IPS-18a (cell line): ENCODE data around the gene SUN5.
"Not testable (repeated sequence)": the region's sequence is repeated elsewhere in the genome, so short reads cannot be mapped to it uniquely, and the experiment has no call there.

Experiments used
- H3K27ac ChIP-seq: one replicate; pipeline ENCODE4 v1.5.1; 2013; ENCODE audit warnings: low read length
- H3K27me3 ChIP-seq: one replicate; pipeline ENCODE4 v1.6.1; 2013; ENCODE audit warnings: mild to moderate bottlenecking, low read length; ENCODE audit not compliant: control insufficient read depth, insufficient read depth
- H3K36me3 ChIP-seq: one replicate; pipeline ENCODE4 v1.6.1; 2013; ENCODE audit warnings: low read depth, low read length; ENCODE audit not compliant: control insufficient read depth
- H3K4me1 ChIP-seq: one replicate; pipeline ENCODE4 v1.6.1; 2013; ENCODE audit warnings: low read depth, low read length; ENCODE audit not compliant: control insufficient read depth
- H3K4me3 ChIP-seq: one replicate; pipeline ENCODE4 v1.5.1; 2013; ENCODE audit warnings: low read length
- H3K9ac ChIP-seq: one replicate; pipeline ENCODE4 v1.6.1; 2013; ENCODE audit warnings: mild to moderate bottlenecking, low read length, moderate library complexity
- H3K9me3 ChIP-seq: one replicate; pipeline ENCODE4 v1.6.1; 2013; ENCODE audit warnings: low read depth, low read length; ENCODE audit not compliant: control insufficient read depth

The SUN5 gene, protein sequence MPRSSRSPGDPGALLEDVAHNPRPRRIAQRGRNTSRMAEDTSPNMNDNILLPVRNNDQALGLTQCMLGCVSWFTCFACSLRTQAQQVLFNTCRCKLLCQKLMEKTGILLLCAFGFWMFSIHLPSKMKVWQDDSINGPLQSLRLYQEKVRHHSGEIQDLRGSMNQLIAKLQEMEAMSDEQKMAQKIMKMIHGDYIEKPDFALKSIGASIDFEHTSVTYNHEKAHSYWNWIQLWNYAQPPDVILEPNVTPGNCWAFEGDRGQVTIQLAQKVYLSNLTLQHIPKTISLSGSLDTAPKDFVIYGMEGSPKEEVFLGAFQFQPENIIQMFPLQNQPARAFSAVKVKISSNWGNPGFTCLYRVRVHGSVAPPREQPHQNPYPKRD

DNA sequence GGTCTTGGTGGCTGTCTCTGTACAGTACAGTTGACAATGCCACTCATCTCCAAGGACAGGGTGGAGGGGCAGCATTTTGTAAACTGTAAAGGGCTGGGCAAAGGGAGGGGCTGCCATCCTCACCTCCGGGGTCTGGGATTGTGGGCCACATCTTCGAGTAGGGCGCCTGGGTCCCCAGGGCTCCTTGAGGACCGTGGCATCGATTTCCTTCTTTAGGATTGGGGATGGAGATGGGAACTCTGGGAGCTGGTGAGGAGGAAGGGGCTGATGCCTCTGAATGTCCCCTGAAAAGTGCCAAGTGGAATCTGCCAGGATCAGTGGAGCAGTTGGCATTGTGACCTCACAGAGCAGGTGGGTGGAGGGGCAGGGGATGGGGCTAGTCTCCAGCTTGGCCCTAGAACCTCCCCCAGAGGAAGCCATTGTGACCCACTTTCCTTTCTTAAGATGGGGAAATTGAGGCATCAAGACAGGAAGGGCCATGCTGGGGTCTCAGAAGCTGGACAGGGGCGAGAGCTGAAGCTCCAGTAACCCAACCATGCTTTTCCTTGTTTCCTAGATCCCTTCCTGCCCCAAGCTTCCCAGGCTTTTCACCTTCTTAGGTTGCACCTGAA lies at the start of gene SUN5:
Gene SUN5 (minus strand): TSS at position 293 of the 611 bp plus-strand sequence. CDS start 93 bp downstream, at position 200.
- no peak within 1 kb of the TSS for H3K4me3 ChIP-seq
- H3K4me1 ChIP-seq = no peaks in the 10 kb centered on the region
- no peak within 1 kb of the TSS for H3K27ac ChIP-seq
- no peaks in the 10 kb centered on the region for H3K27me3 ChIP-seq
- no peak within 1 kb of the TSS for H3K9ac ChIP-seq
- H3K36me3 ChIP-seq = no peaks in the 10 kb centered on the region
- H3K9me3 ChIP-seq = no peaks in the 10 kb centered on the region

DNA sequence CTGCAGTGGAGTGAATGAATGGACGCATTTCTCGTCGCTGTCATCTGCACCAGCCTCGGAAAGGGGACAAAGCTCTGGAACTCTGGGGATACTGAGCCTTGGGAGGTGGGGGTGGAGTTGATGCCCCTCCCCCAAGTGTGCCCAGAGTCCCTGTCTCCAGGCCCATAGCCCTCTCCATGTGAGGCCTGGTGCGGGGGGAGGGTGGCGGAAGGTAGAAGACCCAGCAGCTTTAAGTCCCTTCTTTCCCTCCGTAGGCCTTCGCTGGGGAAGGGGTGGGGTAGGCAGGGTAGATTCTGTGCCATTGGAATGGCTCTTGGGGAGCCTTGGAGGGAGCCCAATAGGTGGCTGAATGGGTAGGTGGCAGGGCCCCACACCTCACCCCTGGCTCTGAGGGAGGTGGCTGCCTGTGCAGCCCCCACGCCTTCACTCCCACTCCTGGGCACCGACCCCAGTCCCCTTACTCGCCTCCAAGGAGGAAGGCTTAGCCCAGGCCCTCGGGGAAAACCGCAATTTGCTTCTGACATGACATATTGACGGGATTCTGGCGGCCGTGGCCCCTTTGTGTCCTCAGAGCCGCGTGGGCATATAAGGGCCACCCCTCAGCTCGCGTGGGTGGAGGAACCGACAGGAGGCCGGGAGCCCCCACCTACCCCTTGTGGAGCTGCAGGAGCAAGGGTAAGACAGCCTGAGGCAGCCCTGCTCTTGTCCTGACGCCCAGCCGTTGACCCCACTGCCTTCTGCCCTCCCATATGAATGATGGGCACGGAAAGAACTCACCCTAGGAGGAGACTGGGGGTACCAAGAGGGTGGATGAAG lies 49.3 kb upstream of the SUN5 start, which contains the start of gene BPIFB3:
Gene BPIFB3 (plus strand): TSS at position 613 of the 816 bp plus-strand sequence. CDS start 1,533 bp downstream, outside the sequence.
- H3K4me1 ChIP-seq = no peaks in the 10 kb centered on the region
- no peak within 1 kb of the TSS for H3K27ac ChIP-seq
- H3K36me3 ChIP-seq = no peaks in the 10 kb centered on the region
- no peaks in the 10 kb centered on the region for H3K9me3 ChIP-seq
- H3K27me3 ChIP-seq = no peaks in the 10 kb centered on the region
- no peak within 1 kb of the TSS for H3K4me3 ChIP-seq
- H3K9ac ChIP-seq = no peak within 1 kb of the TSS

- Histone ChIP-seq H3K27me3 (no peaks in the 10 kb centered on the region), H3K27ac (no peak overlapping the region), H3K9me3 (no peaks in the 10 kb centered on the region), H3K9ac (no peak overlapping the region), H3K4me1 (no peaks in the 10 kb centered on the region), H3K4me3 (no peak overlapping the region), H3K36me3 (no peaks in the 10 kb centered on the region)
Observed at GRCh38 chr20:33051333-33051732, 47.1 kb upstream of the SUN5 start.

DNA sequence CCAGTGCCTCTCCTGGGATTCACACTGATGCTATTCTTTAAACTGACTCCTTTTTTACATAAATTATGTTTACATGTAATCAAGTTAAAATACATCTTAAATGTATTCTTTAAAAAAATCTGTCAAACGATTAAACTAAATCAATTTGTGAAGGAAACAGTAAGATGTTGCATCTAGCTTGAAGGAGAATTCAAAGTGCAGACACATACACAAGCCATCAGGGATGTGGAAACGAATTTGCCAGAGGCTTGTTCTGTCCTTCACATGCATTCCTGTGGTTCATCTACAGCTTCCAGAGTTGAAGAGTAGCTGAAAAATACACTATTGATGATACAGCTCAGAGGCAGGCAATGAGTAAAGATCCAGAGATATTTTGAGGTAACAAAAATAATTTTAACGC lies 42.2 kb upstream of the SUN5 start:
- Histone ChIP-seq H3K4me1 (no peaks in the 10 kb centered on the region), H3K9me3 (no peaks in the 10 kb centered on the region), H3K9ac (no peak overlapping the region), H3K27me3 (no peaks in the 10 kb centered on the region), H3K27ac (no peak overlapping the region), H3K4me3 (no peak overlapping the region), H3K36me3 (no peaks in the 10 kb centered on the region)

GRCh38 chr20:33045129-33045721 lies 41.0 kb upstream of the SUN5 start:
- not testable (repeated sequence) for H3K27me3 ChIP-seq, H3K4me1 ChIP-seq, H3K9ac ChIP-seq, H3K27ac ChIP-seq, H3K4me3 ChIP-seq, H3K9me3 ChIP-seq, H3K36me3 ChIP-seq

GRCh38 chr20:33043731-33044181 lies 39.5 kb upstream of the SUN5 start:
- no peaks in the 10 kb centered on the region for H3K9me3 ChIP-seq
- no peaks in the 10 kb centered on the region for H3K4me1 ChIP-seq
- H3K27me3 ChIP-seq = no peaks in the 10 kb centered on the region
- no peak overlapping the region for H3K9ac ChIP-seq
- H3K4me3 ChIP-seq = no peak overlapping the region
- no peaks in the 10 kb centered on the region for H3K36me3 ChIP-seq
- H3K27ac ChIP-seq = no peak overlapping the region

- Histone ChIP-seq H3K4me1 (no peaks in the 10 kb centered on the region), H3K9me3 (no peaks in the 10 kb centered on the region), H3K27me3 (no peaks in the 10 kb centered on the region), H3K27ac (no peak overlapping the region), H3K4me3 (no peak overlapping the region), H3K36me3 (no peaks in the 10 kb centered on the region), H3K9ac (no peak overlapping the region)
Observed at GRCh38 chr20:33042983-33043730, 38.9 kb upstream of the SUN5 start.

DNA sequence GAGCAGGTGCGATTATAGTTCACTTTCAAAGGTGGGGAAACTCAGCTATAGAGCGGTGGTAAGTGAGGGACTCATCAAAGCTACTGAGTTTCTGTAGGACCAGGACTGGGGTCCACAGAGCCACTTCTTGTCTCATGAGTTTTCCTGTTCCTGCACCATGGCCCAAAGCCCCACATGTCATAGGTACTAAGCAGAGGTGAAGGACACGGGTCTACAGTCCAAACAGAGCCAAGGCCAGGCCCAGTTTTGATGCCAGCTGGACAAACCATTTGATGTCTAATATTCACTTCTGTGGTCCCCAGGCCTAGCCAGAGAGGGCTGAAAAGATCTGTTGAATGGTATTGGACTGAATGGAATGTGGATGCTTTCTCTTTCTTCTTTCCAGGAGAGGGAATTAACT lies 38.2 kb upstream of the SUN5 start:
- Histone ChIP-seq H3K9ac (no peak overlapping the region), H3K9me3 (no peaks in the 10 kb centered on the region), H3K4me1 (no peaks in the 10 kb centered on the region), H3K27me3 (no peaks in the 10 kb centered on the region), H3K36me3 (no peaks in the 10 kb centered on the region), H3K27ac (no peak overlapping the region), H3K4me3 (no peak overlapping the region)

DNA sequence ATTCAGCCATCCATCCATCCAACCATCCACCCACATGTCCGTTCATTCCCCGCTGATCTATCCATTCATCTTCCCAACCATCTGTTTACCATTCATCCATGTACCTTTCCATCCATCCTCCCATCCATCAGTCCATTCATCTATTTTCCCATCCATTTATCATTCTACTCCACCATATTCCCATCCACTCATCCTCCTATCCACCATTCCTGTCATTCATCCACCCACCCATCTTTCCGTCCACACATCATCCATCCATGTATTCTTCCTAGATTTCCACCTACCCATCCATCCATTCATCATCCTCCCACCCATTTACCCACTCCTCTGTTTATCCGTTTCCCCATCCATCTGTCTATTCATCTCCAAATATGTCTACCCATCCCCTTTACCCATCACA lies 34.0 kb upstream of the SUN5 start:
- H3K4me1 ChIP-seq = no peaks in the 10 kb centered on the region
- no peak overlapping the region for H3K4me3 ChIP-seq

GRCh38 chr20:33037456-33037855 lies 33.2 kb upstream of the SUN5 start:
- Histone ChIP-seq H3K9me3 (no peaks in the 10 kb centered on the region), H3K27ac (no peak overlapping the region), H3K4me3 (no peak overlapping the region), H3K27me3 (no peaks in the 10 kb centered on the region), H3K9ac (no peak overlapping the region), H3K4me1 (no peaks in the 10 kb centered on the region), H3K36me3 (no peaks in the 10 kb centered on the region)

More for the DNA sequence above, 34.0 kb upstream of the SUN5 start:
- Histone ChIP-seq H3K9me3 (no peaks in the 10 kb centered on the region), H3K27me3 (no peaks in the 10 kb centered on the region), H3K27ac (no peak overlapping the region), H3K36me3 (no peaks in the 10 kb centered on the region), H3K9ac (no peak overlapping the region)
